Measurements from ENCODE around the gene HTR3A.

- TF ChIP-seq CTCF (conservative IDR thresholded peaks at IDR 0.05; ENCODE audit: low read depth in 2 of 2) (no peak), POLR2AphosphoS5 (IDR thresholded peaks at IDR 0.05; ENCODE audit: low read depth) (no peak), REST (IDR thresholded peaks at IDR 0.05; ENCODE audit: unreplicated experiment) (no peak), EZH2 (IDR thresholded peaks at IDR 0.05; ENCODE audit: low read depth, unreplicated experiment) (no peak), JUNB (IDR thresholded peaks at IDR 0.05; ENCODE audit: unreplicated experiment) (no peak), EZH2phosphoT487 (IDR thresholded peaks at IDR 0.05; ENCODE audit: unreplicated experiment) (no peak), ZNF331 (CRISPR knock-in tag; IDR thresholded peaks at IDR 0.05; ENCODE audit: low read depth) (no peak), STAT1 (IDR thresholded peaks at IDR 0.05; ENCODE audit: unreplicated experiment) (no peak), ZNF114 (CRISPR knock-in tag; IDR thresholded peaks at IDR 0.05) (no peak), NANOG (IDR thresholded peaks at IDR 0.05; ENCODE audit: borderline replicate concordance) (no peak), CREB1 (CRISPR knock-in tag; IDR thresholded peaks at IDR 0.05; ENCODE audit: low read depth) (no peak), ETS1 (IDR thresholded peaks at IDR 0.05) (no peak)
Measured at GRCh38 chr11:113937918-113938317, 37.0 kb upstream of the HTR3A start.
